Psoas muscle (tissue), 8 donors: ENCODE results near the gene ROBO1. TPM values are rescaled to one million over a fixed set of nuclear protein-coding genes. Genes with fewer than 3 reads are reported as not detected.
"Not testable (repeated sequence)": the region's sequence is repeated elsewhere in the genome, so short reads cannot be mapped to it uniquely, and the experiment has no call there.

ENCODE experiments used
- ATAC-seq, 4 donors: fragments of 200-7000 bp; cut with Tn5 transposase; one replicate each; pipeline ENCODE4 v1.9.1; 2020; ENCODE audit warnings: moderate library complexity in 3 of 4, mild to moderate bottlenecking in 2 of 4
- DNase-seq, 2 donors: peaks; one replicate each; pipeline ENCODE4 v3.0.0-alpha.2; 2020
- H3K27ac ChIP-seq: fragments of 200-600 bp; one replicate; pipeline ENCODE4 v1.8.0; 2022
- H3K27me3 ChIP-seq, 3 donors: fragments of 200-600 bp in 1 of 3; one replicate each; pipeline versions ENCODE4 v1.6.1 to v1.8.0; 2013 to 2022; ENCODE audit warnings: low read length in 2 of 3, mild to moderate bottlenecking in 2 of 3, moderate library complexity in 1 of 3; ENCODE audit not compliant: insufficient read depth in 3 of 3
- H3K36me3 ChIP-seq, 2 donors: fragments of 200-600 bp in 1 of 2; one replicate each; pipeline versions ENCODE4 v1.6.1 to v1.8.0; 2013 to 2022; ENCODE audit warnings: low read depth in 1 of 2, mild to moderate bottlenecking in 1 of 2, moderate library complexity in 1 of 2; ENCODE audit not compliant: insufficient read depth in 1 of 2
- H3K4me1 ChIP-seq: fragments of 200-600 bp; one replicate; pipeline ENCODE4 v1.8.0; 2022
- H3K4me3 ChIP-seq: fragments of 200-600 bp; one replicate; pipeline ENCODE4 v1.8.0; 2022; ENCODE audit warnings: mild to moderate bottlenecking
- H3K9me3 ChIP-seq: fragments of 200-600 bp; one replicate; pipeline ENCODE4 v1.8.0; 2022
- WGBS, 3 donors: extraction: QIAGEN DNeasy Blood & Tissue Kit; methylation state at CpG; one replicate each; pipeline versions ENCODE4 v1.1.6 to v1.1.7; 2013; 5-methylcytosine and 5-hydroxymethylcytosine counted together
- intact Hi-C, 2 donors: fragments of 100-400 bp; cut with DNase I; formaldehyde crosslinking; loops; one replicate each; pipeline versions ENCODE4 v1.11.0 to v1.14.2; 2022
- polyA plus RNA-seq, 3 donors: library from polyadenylated mRNA; stranded (reverse); fragments of 200-250 nt; gene quantifications; one replicate each; pipeline ENCODE4 v1.2.3, GENCODE V29; 2013
- total RNA-seq, 4 donors: library from RNA; stranded (reverse); fragmentation: NEBNext Ultra II Directional in 2 of 4; extraction: Animal tissue kit (Norgen Biotek cat#: 25700) in 2 of 4; gene quantifications; one replicate each; pipeline versions ENCODE4 v1.2.1 to v1.2.4, GENCODE V29; 2021 to 2023
- TF ChIP-seq, protein P1 (sequence below): fragments of 200-600 bp; IDR thresholded peaks from one replicate; pipeline ENCODE4 v1.8.0; 2022; ENCODE audit warnings: antibody characterized with exemption
- donor health status: healthy with polysubstance abuse.
- donor health status: DM: no; HTN: no; CAD: no; lungs with moderate emphysema.
- donor health status: Bipolar disorder and iron deficiency.
- donor health status: healthy.
- donor health status: DM: yes; HTN: yes; CAD: no.
- donor health status: DM: no; HTN: no; CAD: no.
- donor health status: DM: no; HTN: no; CAD: no.
- donor health status: DM: yes; HTN: yes; CAD: no.

The ROBO1 gene
- total and polyA plus RNA-seq, 7 donors: 0.52 to 14.0 (median 4.9) TPM

DNA sequence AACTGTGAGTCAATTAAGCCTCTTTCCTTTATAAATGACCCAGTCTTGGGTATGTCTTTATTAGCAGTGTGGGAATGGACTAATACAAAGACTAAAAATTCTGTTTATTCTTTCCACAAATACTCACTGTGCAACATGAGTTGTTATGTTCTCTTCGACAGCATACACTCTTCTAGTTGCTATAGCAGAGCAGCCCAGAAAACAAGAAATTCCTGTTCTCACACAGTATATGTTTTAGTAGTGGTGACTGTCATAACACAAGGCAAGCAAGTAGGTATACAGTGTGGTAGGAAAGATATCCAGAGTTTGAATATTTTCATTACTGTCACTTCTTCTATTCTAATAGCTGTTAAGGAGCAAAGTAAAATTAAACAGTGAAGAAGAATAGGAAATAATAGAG, 453.3 kb downstream of the ROBO1 start:
- no peak overlapping the region for H3K27ac ChIP-seq

DNA sequence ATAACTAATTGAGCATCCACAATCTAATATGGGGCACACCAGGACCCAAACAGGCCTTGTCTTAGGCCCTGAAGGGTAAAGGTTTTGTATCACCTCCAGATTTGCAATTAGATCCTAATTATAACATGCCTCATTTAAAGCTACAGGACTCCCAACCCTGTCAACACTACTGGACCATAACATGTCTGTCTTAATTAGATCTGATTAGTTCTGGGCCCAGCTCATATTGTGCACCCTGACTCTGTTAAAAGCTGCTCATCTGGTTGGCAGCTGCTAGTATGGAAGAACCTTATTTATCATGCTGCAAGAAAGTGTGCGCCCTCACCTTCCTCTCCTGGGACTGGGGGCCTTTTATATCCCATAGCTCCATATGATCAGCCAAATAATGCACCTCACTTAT, 457.8 kb downstream of the ROBO1 start:
- no peaks in the 10 kb centered on the region for H3K4me1 ChIP-seq
- H3K36me3 ChIP-seq: no peaks in the 10 kb centered on the region
- WGBS, 3 donors: 95 to 100% (median 97%) methylated on average over 1 of the region's 1 CpG
- no peaks in the 10 kb centered on the region for H3K9me3 ChIP-seq
- DNase-seq: no peak
- intact Hi-C loops: no loop called here
- H3K4me3 ChIP-seq: no peak overlapping the region
- ATAC-seq: no peak
- H3K27ac ChIP-seq: no peak overlapping the region
- TF ChIP-seq, protein P1, sequence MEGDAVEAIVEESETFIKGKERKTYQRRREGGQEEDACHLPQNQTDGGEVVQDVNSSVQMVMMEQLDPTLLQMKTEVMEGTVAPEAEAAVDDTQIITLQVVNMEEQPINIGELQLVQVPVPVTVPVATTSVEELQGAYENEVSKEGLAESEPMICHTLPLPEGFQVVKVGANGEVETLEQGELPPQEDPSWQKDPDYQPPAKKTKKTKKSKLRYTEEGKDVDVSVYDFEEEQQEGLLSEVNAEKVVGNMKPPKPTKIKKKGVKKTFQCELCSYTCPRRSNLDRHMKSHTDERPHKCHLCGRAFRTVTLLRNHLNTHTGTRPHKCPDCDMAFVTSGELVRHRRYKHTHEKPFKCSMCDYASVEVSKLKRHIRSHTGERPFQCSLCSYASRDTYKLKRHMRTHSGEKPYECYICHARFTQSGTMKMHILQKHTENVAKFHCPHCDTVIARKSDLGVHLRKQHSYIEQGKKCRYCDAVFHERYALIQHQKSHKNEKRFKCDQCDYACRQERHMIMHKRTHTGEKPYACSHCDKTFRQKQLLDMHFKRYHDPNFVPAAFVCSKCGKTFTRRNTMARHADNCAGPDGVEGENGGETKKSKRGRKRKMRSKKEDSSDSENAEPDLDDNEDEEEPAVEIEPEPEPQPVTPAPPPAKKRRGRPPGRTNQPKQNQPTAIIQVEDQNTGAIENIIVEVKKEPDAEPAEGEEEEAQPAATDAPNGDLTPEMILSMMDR: no peak
- no peaks in the 10 kb centered on the region for H3K27me3 ChIP-seq

More for the DNA sequence above, 453.3 kb downstream of the ROBO1 start:
- H3K27me3 ChIP-seq: no peaks in the 10 kb centered on the region
- H3K9me3 ChIP-seq: no peaks in the 10 kb centered on the region
- 90 to 97% (median 97%) methylated on average over 1 of the region's 1 CpG for WGBS, 3 donors
- TF ChIP-seq, protein P1: no peak
- H3K4me3 ChIP-seq: no peak overlapping the region
- no peaks in the 10 kb centered on the region for H3K4me1 ChIP-seq
- no peak for ATAC-seq
- intact Hi-C loops: no loop called here
- no peaks in the 10 kb centered on the region for H3K36me3 ChIP-seq
- DNase-seq: no peak

DNA sequence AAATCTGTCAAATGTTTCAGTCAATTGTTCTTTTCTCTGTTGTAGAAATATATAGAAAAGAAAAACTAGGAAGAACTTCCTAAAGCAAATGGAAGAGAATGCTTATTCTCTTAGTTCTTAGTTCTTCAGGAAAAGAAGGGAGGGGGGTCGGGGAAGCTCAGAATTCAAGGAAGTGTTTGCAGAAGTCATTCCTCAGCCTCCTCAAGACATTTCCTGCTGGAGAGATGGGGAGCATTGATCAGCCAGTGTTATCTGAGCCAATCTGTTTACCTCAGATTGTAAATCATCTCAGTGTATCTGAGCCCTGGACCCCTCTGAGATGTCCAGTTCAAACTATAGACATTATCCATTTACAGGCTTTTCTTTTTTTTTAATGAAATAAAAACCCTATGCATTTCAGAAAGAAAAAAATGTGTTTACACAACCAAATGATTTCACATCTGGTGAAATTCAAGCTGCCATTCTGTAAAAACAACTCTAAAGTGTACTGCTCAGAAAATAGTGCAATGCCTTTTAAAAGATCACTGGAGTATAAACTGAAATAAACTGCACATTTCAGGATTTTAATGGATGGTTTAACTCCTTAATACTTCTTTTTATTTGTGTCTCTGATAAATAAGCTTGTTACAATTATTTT, 460.7 kb downstream of the ROBO1 start:
- no peaks in the 10 kb centered on the region for H3K27me3 ChIP-seq
- H3K36me3 ChIP-seq: no peaks in the 10 kb centered on the region
- DNase-seq: no peak
- intact Hi-C loops: no loop called here
- H3K27ac ChIP-seq: no peak overlapping the region
- 48 to 57% (median 49%) methylated on average over 1 of the region's 1 CpG for WGBS, 3 donors
- H3K4me1 ChIP-seq: no peaks in the 10 kb centered on the region
- TF ChIP-seq, protein P1: no peak
- H3K9me3 ChIP-seq: no peaks in the 10 kb centered on the region
- no peak overlapping the region for H3K4me3 ChIP-seq
- ATAC-seq: no peak

DNA sequence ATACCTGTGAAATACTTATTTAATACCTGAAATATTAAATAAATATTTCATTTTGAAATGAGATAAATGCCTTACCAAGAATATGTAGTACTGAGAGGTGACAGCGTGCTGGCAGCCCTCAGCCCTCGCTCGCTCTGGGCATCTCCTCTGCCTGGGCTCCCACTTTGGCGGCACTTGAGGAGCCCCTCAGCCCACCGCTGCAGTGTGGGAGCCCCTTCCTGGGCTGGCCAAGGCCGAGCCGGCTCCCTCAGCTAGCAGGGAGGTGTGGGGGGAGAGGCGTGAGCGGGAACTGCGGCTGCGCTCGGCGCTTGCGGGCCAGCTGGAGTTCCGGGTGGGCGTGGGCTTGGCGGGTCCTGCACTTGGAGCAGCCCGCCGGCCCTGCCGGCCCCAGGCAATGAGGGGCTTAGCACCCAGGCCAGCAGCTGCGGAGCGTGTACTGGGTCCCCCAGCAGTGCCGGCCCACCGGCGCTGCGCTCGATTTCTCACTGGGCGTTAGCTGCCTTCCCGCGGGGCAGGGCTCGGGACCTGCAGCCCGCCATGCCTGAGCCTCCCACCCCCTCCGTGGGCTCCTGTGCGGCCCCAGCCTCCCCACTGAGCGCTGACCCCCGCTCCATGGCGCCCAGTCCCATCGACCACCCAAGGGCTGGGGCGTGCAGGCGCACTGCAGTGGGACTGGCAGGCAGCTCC, 467.7 kb downstream of the ROBO1 start:
- H3K4me3 ChIP-seq, H3K27ac ChIP-seq, H3K4me1 ChIP-seq, H3K27me3 ChIP-seq, intact Hi-C loops, ATAC-seq, H3K9me3 ChIP-seq, H3K36me3 ChIP-seq: not testable (repeated sequence)
- 97 to 98% (median 97%) methylated on average over 34 to 40 of the region's 40 CpGs for WGBS, 3 donors
- peak in 1 of 2 donors; percentile 41 for DNase-seq

DNA sequence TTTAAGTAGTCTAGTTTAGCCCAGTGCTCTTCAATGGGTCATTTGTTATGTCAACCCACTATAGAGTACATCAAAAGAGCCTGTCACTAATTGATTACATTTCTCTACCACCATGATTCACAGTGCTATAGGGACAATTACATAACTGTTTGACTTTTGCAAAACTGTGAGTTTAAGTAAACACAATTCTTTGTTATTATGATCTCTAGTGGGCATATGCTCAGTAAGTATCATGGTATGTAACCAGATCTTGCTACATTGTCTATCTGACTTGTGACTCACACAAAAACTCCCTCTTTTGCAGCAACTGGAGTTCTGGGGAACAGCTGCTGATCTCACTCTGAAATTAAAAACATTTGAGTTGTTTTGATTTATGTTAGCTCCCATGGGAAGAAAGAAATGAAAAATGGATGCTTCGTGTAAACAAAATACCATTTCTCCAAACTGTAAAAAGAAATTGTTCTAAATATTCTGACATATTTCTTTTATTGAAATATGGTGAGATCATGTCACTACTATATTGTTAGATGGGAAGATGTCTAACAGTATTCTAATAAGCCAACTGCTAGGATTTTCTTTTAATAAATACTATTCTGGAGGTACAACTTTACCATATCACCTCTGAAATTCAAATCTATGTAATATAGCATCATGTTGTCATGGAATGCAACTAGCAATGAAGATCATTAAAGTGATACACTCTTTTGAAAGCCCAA, 470.4 kb downstream of the ROBO1 start:
- no peaks in the 10 kb centered on the region for H3K27me3 ChIP-seq
- H3K36me3 ChIP-seq: no peaks in the 10 kb centered on the region
- H3K4me1 ChIP-seq: no peaks in the 10 kb centered on the region
- no peak overlapping the region for H3K27ac ChIP-seq
- intact Hi-C loops: no loop called here
- ATAC-seq (no peak), DNase-seq (no peak)
- H3K4me3 ChIP-seq: no peak overlapping the region
- no peaks in the 10 kb centered on the region for H3K9me3 ChIP-seq
- WGBS, 3 donors: 20 to 35% (median 21%) methylated on average over 1 of the region's 1 CpG
- TF ChIP-seq, protein P1: no peak
